Measurements from ENCODE around the gene ADAP1.
A peak's percentile ranks its signal among the peaks of the same experiment; 100 is the strongest.
"Not testable (repeated sequence)": the region's sequence is repeated elsewhere in the genome, so short reads cannot be mapped to it uniquely, and the experiment has no call there.

ADAP1 gene

GRCh38 chr7:929311-929711 is 25.2 kb downstream of the ADAP1 start:
- in situ Hi-C loops (cut with MboI; ENCODE audit: low pct_unique_long_range_greater_than_20kb, low sequenced_read_pairs), result no loop called here
- DNase-seq, result no peak

- no peak for DNase-seq
- in situ Hi-C loops (cut with MboI; ENCODE audit: low pct_unique_long_range_greater_than_20kb, low sequenced_read_pairs), result no loop called here
Observed at GRCh38 chr7:927031-927671, 27.3 kb downstream of the ADAP1 start.

GRCh38 chr7:926061-927030 is 28.1 kb downstream of the ADAP1 start:
- DNase-seq, result no peak
- in situ Hi-C loops (cut with MboI; ENCODE audit: low pct_unique_long_range_greater_than_20kb, low sequenced_read_pairs), result no loop called here

- in situ Hi-C loops (cut with MboI; ENCODE audit: low pct_unique_long_range_greater_than_20kb, low sequenced_read_pairs), result no loop called here
- no peak for DNase-seq
Observed at GRCh38 chr7:925601-926000, 28.9 kb downstream of the ADAP1 start.

- in situ Hi-C loops (cut with MboI; ENCODE audit: low pct_unique_long_range_greater_than_20kb, low sequenced_read_pairs), result no loop called here
- peak; percentile 31 for DNase-seq
Observed at GRCh38 chr7:924541-925231, 29.8 kb downstream of the ADAP1 start.

GRCh38 chr7:924042-924441 is 30.4 kb downstream of the ADAP1 start:
- DNase-seq; in situ Hi-C loops (cut with MboI; ENCODE audit: low pct_unique_long_range_greater_than_20kb, low sequenced_read_pairs): not testable (repeated sequence)

GRCh38 chr7:923108-924041 is 31.1 kb downstream of the ADAP1 start:
- peak; percentile 95 for DNase-seq
- in situ Hi-C loops (cut with MboI; ENCODE audit: low pct_unique_long_range_greater_than_20kb, low sequenced_read_pairs), result no loop called here

GRCh38 chr7:922334-923107 is 32.0 kb downstream of the ADAP1 start:
- in situ Hi-C loops (cut with MboI; ENCODE audit: low pct_unique_long_range_greater_than_20kb, low sequenced_read_pairs), result no loop called here
- no peak for DNase-seq

GRCh38 chr7:921581-922333 is 32.7 kb downstream of the ADAP1 start:
- in situ Hi-C loops (cut with MboI; ENCODE audit: low pct_unique_long_range_greater_than_20kb, low sequenced_read_pairs), result no loop called here
- no peak for DNase-seq

GRCh38 chr7:921071-921461 is 33.4 kb downstream of the ADAP1 start:
- in situ Hi-C loops (cut with MboI; ENCODE audit: low pct_unique_long_range_greater_than_20kb, low sequenced_read_pairs), result no loop called here
- DNase-seq, result no peak

GRCh38 chr7:920351-921070 is 34.0 kb downstream of the ADAP1 start:
- no peak for DNase-seq
- in situ Hi-C loops (cut with MboI; ENCODE audit: low pct_unique_long_range_greater_than_20kb, low sequenced_read_pairs), result no loop called here

GRCh38 chr7:919924-920341 is 34.5 kb downstream of the ADAP1 start:
- no peak for DNase-seq
- in situ Hi-C loops (cut with MboI; ENCODE audit: low pct_unique_long_range_greater_than_20kb, low sequenced_read_pairs), result no loop called here

GRCh38 chr7:919114-919442 is 35.4 kb downstream of the ADAP1 start:
- in situ Hi-C loops (cut with MboI; ENCODE audit: low pct_unique_long_range_greater_than_20kb, low sequenced_read_pairs), result no loop called here
- no peak for DNase-seq

GRCh38 chr7:918441-919113 is 35.9 kb downstream of the ADAP1 start:
- in situ Hi-C loops (cut with MboI; ENCODE audit: low pct_unique_long_range_greater_than_20kb, low sequenced_read_pairs), result no loop called here
- DNase-seq, result no peak

GRCh38 chr7:918118-918425 is 36.4 kb downstream of the ADAP1 start:
- in situ Hi-C loops (cut with MboI; ENCODE audit: low pct_unique_long_range_greater_than_20kb, low sequenced_read_pairs), result no loop called here
- DNase-seq, result no peak

GRCh38 chr7:917255-918117 is 37.0 kb downstream of the ADAP1 start:
- in situ Hi-C loops (cut with MboI; ENCODE audit: low pct_unique_long_range_greater_than_20kb, low sequenced_read_pairs), result no loop called here
- no peak for DNase-seq
